GM13976 (cell line): ENCODE results near the gene NYAP2.

Experiments used
- DNase-seq: peaks from one replicate; pipeline ENCODE4 v3.0.0; 2012; ENCODE audit warnings: low spot score
- in situ Hi-C: fragments of 300-500 bp; cut with MboI; formaldehyde crosslinking; loops from one replicate; pipeline ENCODE4 v1.12.0; 2022; ENCODE audit warnings: low sequenced_read_pairs, mixed read lengths, inconsistent platforms; ENCODE audit not compliant: unreplicated experiment
- TF ChIP-seq, protein P1 (sequence below): IDR thresholded peaks from 2 replicates; pipeline ENCODE4 v1.5.1; 2012; ENCODE audit warnings: borderline replicate concordance, mild to moderate bottlenecking; ENCODE audit not compliant: insufficient read depth; ENCODE audit errors: extremely low read depth, missing control alignments, control extremely low read depth

NYAP2 gene

DNA sequence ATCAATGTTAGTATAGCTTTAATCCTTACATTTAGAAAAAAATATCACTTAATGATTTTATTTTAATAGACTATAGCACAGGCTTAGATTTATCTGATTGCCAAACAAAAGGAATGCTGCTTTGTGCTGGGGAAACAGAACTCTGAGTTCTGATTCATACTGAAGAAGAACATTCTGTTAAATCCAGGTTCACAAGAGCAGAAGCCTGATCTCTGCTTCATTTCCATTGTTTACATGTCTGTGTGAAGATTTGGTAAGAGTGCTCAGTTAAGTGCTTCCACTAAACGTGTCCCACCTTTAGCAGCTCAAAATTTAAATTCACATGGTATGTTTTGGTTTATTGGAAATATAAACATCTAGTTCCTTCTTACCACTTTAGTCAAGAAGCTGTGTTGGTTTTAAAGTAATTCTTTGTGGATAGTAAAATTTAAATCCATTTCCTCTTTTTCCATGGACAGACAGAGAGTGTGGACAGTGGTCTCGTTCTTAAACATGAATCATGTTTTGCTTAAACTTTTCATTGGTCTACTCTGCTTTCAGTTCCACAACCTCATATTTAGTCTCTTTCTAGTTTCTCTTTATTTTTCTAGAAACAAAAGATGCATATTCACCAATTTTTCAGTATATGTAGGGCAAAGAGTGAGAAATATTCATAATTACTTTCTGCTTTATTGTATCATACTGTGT lies 59.1 kb downstream of the NYAP2 start:
- no peak for DNase-seq

DNA sequence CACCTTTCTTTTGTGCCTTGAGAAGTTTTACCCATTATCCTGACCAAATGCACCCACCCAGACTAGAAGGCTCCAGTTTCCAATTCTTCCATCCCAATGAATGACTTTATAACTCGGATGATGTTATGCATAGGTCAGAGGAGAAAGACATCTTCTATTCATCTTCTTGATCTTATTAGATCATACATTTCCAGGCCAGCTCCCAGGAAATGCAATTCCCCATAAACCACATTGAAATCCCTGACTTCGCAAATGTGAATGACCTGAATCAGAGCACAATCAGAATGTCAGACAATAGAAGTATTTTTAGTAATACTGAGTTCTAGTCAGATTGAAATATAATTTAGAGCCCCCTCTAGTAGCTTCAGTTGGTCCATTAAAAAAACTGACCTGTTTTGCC lies 62.9 kb downstream of the NYAP2 start:
- in situ Hi-C loops: no loop called here
- TF ChIP-seq, protein P1, sequence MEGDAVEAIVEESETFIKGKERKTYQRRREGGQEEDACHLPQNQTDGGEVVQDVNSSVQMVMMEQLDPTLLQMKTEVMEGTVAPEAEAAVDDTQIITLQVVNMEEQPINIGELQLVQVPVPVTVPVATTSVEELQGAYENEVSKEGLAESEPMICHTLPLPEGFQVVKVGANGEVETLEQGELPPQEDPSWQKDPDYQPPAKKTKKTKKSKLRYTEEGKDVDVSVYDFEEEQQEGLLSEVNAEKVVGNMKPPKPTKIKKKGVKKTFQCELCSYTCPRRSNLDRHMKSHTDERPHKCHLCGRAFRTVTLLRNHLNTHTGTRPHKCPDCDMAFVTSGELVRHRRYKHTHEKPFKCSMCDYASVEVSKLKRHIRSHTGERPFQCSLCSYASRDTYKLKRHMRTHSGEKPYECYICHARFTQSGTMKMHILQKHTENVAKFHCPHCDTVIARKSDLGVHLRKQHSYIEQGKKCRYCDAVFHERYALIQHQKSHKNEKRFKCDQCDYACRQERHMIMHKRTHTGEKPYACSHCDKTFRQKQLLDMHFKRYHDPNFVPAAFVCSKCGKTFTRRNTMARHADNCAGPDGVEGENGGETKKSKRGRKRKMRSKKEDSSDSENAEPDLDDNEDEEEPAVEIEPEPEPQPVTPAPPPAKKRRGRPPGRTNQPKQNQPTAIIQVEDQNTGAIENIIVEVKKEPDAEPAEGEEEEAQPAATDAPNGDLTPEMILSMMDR: no peak

More for the DNA sequence above, 59.1 kb downstream of the NYAP2 start:
- TF ChIP-seq, protein P1: no peak
- in situ Hi-C loops: no loop called here

GRCh38 chr2:225462945-225463344 lies 63.4 kb downstream of the NYAP2 start:
- in situ Hi-C loops: no loop called here
- no peak for DNase-seq
- TF ChIP-seq, protein P1: no peak

More for the DNA sequence above, 62.9 kb downstream of the NYAP2 start:
- no peak for DNase-seq

DNA sequence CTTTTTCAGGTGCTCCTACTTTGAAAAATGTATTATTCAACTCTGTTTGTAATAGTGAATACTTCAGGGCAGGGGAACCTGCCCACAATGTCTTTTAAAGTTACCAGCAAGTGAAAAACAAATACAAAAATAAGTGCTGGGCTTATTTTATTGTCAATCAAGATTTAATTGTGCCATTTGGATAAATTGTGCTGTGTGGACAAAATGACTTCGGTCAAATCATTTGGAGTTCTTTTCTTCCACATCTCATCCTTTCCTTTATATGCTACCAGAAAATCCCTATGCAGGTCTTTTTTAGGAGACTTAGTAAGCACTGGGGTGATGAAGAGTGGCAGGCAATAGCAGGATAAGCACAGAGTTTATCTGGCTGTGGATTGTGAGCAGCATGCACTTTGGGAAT lies 63.9 kb downstream of the NYAP2 start:
- TF ChIP-seq, protein P1: no peak
- DNase-seq: no peak
- in situ Hi-C loops: no loop called here

- in situ Hi-C loops: no loop called here
- TF ChIP-seq, protein P1: no peak
- DNase-seq: peak; percentile 10
These were observed 65.0 kb downstream of the NYAP2 start for GRCh38 chr2:225464346-225465025.

GRCh38 chr2:225465827-225466226 lies 66.3 kb downstream of the NYAP2 start:
- TF ChIP-seq, protein P1: no peak
- no peak for DNase-seq
- in situ Hi-C loops: no loop called here
